WTC11 (cell line): ENCODE results near the gene MAML3.

ENCODE experiments used
- CREB1 ChIP-seq: sonication (generic); formaldehyde crosslinking; IDR thresholded peaks from 2 replicates; pipeline ENCODE4 v1.8.0; 2023; ENCODE audit warnings: mild to moderate bottlenecking, missing genetic modification reagents
- CTCF ChIP-seq: fragments of 200-600 bp; IDR thresholded peaks from 2 replicates; pipeline ENCODE4 v1.8.0; 2022; ENCODE audit warnings: antibody characterized with exemption
- MLX ChIP-seq: sonication (generic); formaldehyde crosslinking; IDR thresholded peaks from 2 replicates; pipeline ENCODE4 v1.8.1; 2023; ENCODE audit warnings: mild to moderate bottlenecking, missing genetic modification reagents, moderate library complexity
- NR2C2 ChIP-seq: sonication (generic); formaldehyde crosslinking; IDR thresholded peaks from 2 replicates; pipeline ENCODE4 v1.8.0; 2022; ENCODE audit warnings: mild to moderate bottlenecking, missing genetic modification reagents

- no peak for TF ChIP-seq CTCF
- no peak for TF ChIP-seq NR2C2
- no peak for TF ChIP-seq CREB1
- no peak for TF ChIP-seq MLX (CRISPR knock-in tag)
Measured at GRCh38 chr4:139799615-139800014, 354.4 kb downstream of the MAML3 start.
